SU-DHL-6 (cell line): ENCODE results near the gene SYNPO2L.
"Not testable (repeated sequence)": the region's sequence is repeated elsewhere in the genome, so short reads cannot be mapped to it uniquely, and the experiment has no call there.

Source experiments
- CTCF ChIP-seq: fragments of 200-600 bp; sonication (generic); IDR thresholded peaks from one replicate; pipeline ENCODE4 v1.5.1; 2017; ENCODE audit warnings: antibody characterized with exemption, mild to moderate bottlenecking, low read length, moderate library complexity; ENCODE audit not compliant: insufficient read depth, poor library complexity, severe bottlenecking
- EZH2phosphoT487 ChIP-seq: fragments of 200-600 bp; sonication (generic), shearing (Covaris generic); conservative IDR thresholded peaks from 2 replicates; pipeline ENCODE4 v1.6.1; 2018; ENCODE audit warnings: mild to moderate bottlenecking, antibody characterized with exemption, low read length, moderate library complexity, mixed read lengths

DNA sequence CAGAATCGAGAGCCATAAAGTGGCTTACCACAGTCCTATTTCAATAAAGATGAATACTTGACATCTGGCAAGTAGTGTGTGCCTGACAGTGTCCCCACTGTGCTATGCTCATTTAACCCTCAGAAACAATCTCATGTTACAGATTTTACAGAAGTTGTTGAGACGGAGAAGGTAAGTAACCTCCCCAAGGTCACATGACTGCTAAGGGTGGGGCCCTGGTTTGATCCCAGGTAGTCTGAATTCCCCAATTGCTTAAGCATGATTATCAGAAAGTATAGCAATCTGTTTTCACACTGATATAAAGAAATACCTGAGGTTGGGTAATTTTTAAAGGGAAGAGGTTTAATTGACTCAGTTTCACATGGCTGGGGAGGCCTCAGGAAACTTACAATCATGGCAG lies 43.0 kb upstream of the SYNPO2L start:
- not testable (repeated sequence) for TF ChIP-seq CTCF, EZH2phosphoT487
